Mammary epithelial cell (primary cell): ENCODE results near the gene OR1M1.

ENCODE experiments used
- CTCF ChIP-seq, 2 donors: IDR thresholded peaks in 1 of 2; conservative IDR thresholded peaks in 1 of 2; 2 replicates each; pipeline ENCODE4 v1.5.1; 2011 to 2012; ENCODE audit warnings: inconsistent platforms in 2 of 2, low read length in 2 of 2, mild to moderate bottlenecking in 2 of 2, control low read depth in 1 of 2, low read depth in 1 of 2; ENCODE audit not compliant: insufficient read depth in 1 of 2; ENCODE audit errors: extremely low read depth in 1 of 2
- EZH2 ChIP-seq: IDR thresholded peaks from 2 replicates; pipeline ENCODE4 v1.6.1; 2012; ENCODE audit warnings: low read length, inconsistent platforms, borderline replicate concordance

GRCh38 chr19:9130965-9131364 lies 44.1 kb downstream of the OR1M1 start:
- no peak for TF ChIP-seq EZH2
- no peak for TF ChIP-seq CTCF (conservative IDR thresholded peaks at IDR 0.05 in 1 of 2, IDR thresholded peaks at IDR 0.05 in 1 of 2; ENCODE audit: extremely low read depth in 1 of 2, insufficient read depth in 1 of 2, low read depth in 1 of 2, low read length in 2 of 2)
